ENCODE data around the gene PRKCE. TPM values are rescaled to one million over a fixed set of nuclear protein-coding genes. Genes with fewer than 3 reads are reported as not detected.

Gene PRKCE
- total RNA-seq, 2 experiments from 2014 or later = 17.0 to 42.1 TPM

DNA sequence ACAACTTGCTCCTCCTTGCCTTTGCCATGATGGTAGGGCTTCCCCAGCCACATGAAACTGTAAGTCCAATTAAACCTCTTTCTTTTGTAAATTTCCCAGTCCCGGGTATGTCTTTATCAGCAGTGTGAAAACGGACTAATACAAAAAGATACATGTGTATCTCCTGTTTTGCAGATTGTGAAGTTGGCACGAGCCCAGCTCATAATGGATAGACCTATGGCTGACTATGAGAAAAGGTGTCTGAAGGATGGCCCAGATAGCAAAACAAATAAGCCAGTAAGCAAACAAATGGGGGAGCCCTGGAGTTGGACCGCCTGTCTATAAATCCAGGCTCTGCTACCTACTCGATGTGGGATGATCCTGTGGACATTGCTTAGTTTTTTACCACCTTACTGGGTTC is 15.5 kb upstream of the PRKCE start:
- TF ChIP-seq EZH2phosphoT487 (IDR thresholded peaks at IDR 0.05; ENCODE audit: borderline replicate concordance, low read depth, low read length) (no peak), CTCF (conservative IDR thresholded peaks at IDR 0.05; ENCODE audit: low read length) (no peak)
- intact Hi-C loops (cut with micrococcal nuclease; ENCODE audit: unreplicated experiment) = loop anchor here (5.0 kb wide), 1 partner anchor 431 kb away; no protein-coding TSS in a partner anchor

GRCh38 chr2:45637440-45637839 is 14.0 kb upstream of the PRKCE start:
- H4K20me1 ChIP-seq (ENCODE audit: insufficient read depth, low read length) = no peaks in the 10 kb centered on the region
- H3K36me3 ChIP-seq (ENCODE audit: insufficient read depth, low read length) = no peaks in the 10 kb centered on the region
- no peak for DNase-seq (ENCODE audit: low spot score)
- no peak overlapping the region for H2AFZ ChIP-seq (ENCODE audit: low read length)
- POLR2A ChIA-PET = no interaction called here
- intact Hi-C loops (cut with micrococcal nuclease; ENCODE audit: unreplicated experiment) = loop anchor here (5.0 kb wide), 1 partner anchor 430 kb away; no protein-coding TSS in a partner anchor
- H3K9me2 ChIP-seq (ENCODE audit: insufficient read depth, low read length) = no peaks in the 10 kb centered on the region
- H3K27ac ChIP-seq (ENCODE audit: low read depth, low read length, poor library complexity, severe bottlenecking) = no peak overlapping the region
- no peaks in the 10 kb centered on the region for H3K9me3 ChIP-seq (ENCODE audit: low read length)
- H3K4me1 ChIP-seq (ENCODE audit: insufficient read depth, low read length, poor library complexity, severe bottlenecking) = no peaks in the 10 kb centered on the region
- TF ChIP-seq EZH2phosphoT487 (IDR thresholded peaks at IDR 0.05; ENCODE audit: borderline replicate concordance, low read depth, low read length) (no peak), CTCF (conservative IDR thresholded peaks at IDR 0.05; ENCODE audit: low read length) (no peak)
- no peak overlapping the region for H3K4me2 ChIP-seq (ENCODE audit: low read length)
- no peaks in the 10 kb centered on the region for H3K79me2 ChIP-seq (ENCODE audit: insufficient read depth, low read depth, low read length)
- no TSS peak for BruUV-seq (replicated peaks)
- no peak overlapping the region for H3K4me3 ChIP-seq (ENCODE audit: low read depth, low read length, poor library complexity, severe bottlenecking)
- CTCF ChIA-PET (ENCODE audit: unreplicated experiment) = no interaction called here

More for the DNA sequence above, 15.5 kb upstream of the PRKCE start:
- Histone ChIP-seq H3K4me1 (ENCODE audit: insufficient read depth, low read length, poor library complexity, severe bottlenecking) (no peaks in the 10 kb centered on the region), H3K79me2 (ENCODE audit: insufficient read depth, low read depth, low read length) (no peaks in the 10 kb centered on the region), H3K36me3 (ENCODE audit: insufficient read depth, low read length) (no peaks in the 10 kb centered on the region), H3K4me3 (ENCODE audit: low read depth, low read length, poor library complexity, severe bottlenecking) (no peak overlapping the region), H2AFZ (ENCODE audit: low read length) (no peak overlapping the region), H3K4me2 (ENCODE audit: low read length) (no peak overlapping the region), H3K27ac (ENCODE audit: low read depth, low read length, poor library complexity, severe bottlenecking) (no peak overlapping the region), H3K9me3 (ENCODE audit: low read length) (no peaks in the 10 kb centered on the region), H3K9me2 (ENCODE audit: insufficient read depth, low read length) (no peaks in the 10 kb centered on the region), H4K20me1 (ENCODE audit: insufficient read depth, low read length) (no peaks in the 10 kb centered on the region)
- DNase-seq (ENCODE audit: low spot score) = no peak
- BruUV-seq (replicated peaks) = no TSS peak
- POLR2A ChIA-PET = no interaction called here
- CTCF ChIA-PET (ENCODE audit: unreplicated experiment) = no interaction called here

DNA sequence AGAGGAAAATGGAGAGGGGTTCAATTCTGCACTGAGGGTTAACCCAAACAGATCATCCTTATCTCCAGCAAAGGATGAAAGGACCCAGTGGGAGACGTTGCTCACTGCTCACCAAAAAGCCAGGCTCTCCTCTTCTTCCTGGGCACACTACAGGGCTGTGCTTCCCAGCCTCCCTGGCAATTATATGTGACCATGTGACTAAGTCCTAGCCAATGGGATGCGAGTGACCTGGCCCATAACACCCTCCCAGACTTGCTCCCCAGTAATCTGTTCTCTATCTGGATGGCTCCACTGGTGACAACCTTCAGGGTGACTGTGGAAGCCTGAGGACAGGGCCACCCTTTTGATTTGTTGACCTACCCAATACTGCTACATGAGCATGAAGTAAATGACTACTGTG is 10.9 kb upstream of the PRKCE start:
- no peaks in the 10 kb centered on the region for H3K9me3 ChIP-seq (ENCODE audit: low read length)
- no peaks in the 10 kb centered on the region for H3K9me2 ChIP-seq (ENCODE audit: insufficient read depth, low read length)
- no peak overlapping the region for H3K4me3 ChIP-seq (ENCODE audit: low read depth, low read length, poor library complexity, severe bottlenecking)
- H3K79me2 ChIP-seq (ENCODE audit: insufficient read depth, low read depth, low read length) = no peaks in the 10 kb centered on the region
- no peaks in the 10 kb centered on the region for H4K20me1 ChIP-seq (ENCODE audit: insufficient read depth, low read length)
- DNase-seq (ENCODE audit: low spot score) = no peak
- H3K36me3 ChIP-seq (ENCODE audit: insufficient read depth, low read length) = no peaks in the 10 kb centered on the region
- TF ChIP-seq CTCF (conservative IDR thresholded peaks at IDR 0.05; ENCODE audit: low read length) (no peak), EZH2phosphoT487 (IDR thresholded peaks at IDR 0.05; ENCODE audit: borderline replicate concordance, low read depth, low read length) (no peak)
- no peak overlapping the region for H3K27ac ChIP-seq (ENCODE audit: low read depth, low read length, poor library complexity, severe bottlenecking)
- no TSS peak for BruUV-seq (replicated peaks)
- CTCF ChIA-PET (ENCODE audit: unreplicated experiment) = no interaction called here
- intact Hi-C loops (cut with micrococcal nuclease; ENCODE audit: unreplicated experiment) = loop anchor here (5.0 to 10.0 kb wide), 2 partner anchors 658 to 724 kb away; no protein-coding TSS in a partner anchor
- no peak overlapping the region for H2AFZ ChIP-seq (ENCODE audit: low read length)
- no peak overlapping the region for H3K4me2 ChIP-seq (ENCODE audit: low read length)
- POLR2A ChIA-PET = interaction anchor here (0.5 kb wide), 1 partner anchor 162 kb away, joined by 3 read pairs; no protein-coding TSS in a partner anchor
- peaks cover 3% of the 10 kb centered on the region for H3K4me1 ChIP-seq (ENCODE audit: insufficient read depth, low read length, poor library complexity, severe bottlenecking)

Data from OCI-LY7 (cell line).